DOHH2 (cell line): ENCODE measurements around the gene ABCA4.
"Not testable (repeated sequence)": the region's sequence is repeated elsewhere in the genome, so short reads cannot be mapped to it uniquely, and the experiment has no call there.

Source experiments
- H3F3A ChIP-seq: fragments of 200-600 bp; sonication (generic), shearing (Covaris generic); 2 replicates; pipeline ENCODE4 v1.6.0; 2016; ENCODE audit warnings: antibody characterized with exemption, mild to moderate bottlenecking; ENCODE audit not compliant: control insufficient read depth, insufficient read depth
- H3K27ac ChIP-seq: fragments of 200-600 bp; sonication (generic); 2 replicates; pipeline ENCODE4 v1.5.1; 2014; ENCODE audit warnings: low read depth, mild to moderate bottlenecking, low read length, moderate library complexity
- H3K27me3 ChIP-seq: fragments of 200-600 bp; sonication (generic); 2 replicates; pipeline ENCODE4 v1.6.1; 2014; ENCODE audit warnings: mild to moderate bottlenecking, low read length, mixed read lengths; ENCODE audit not compliant: control insufficient read depth
- H3K36me3 ChIP-seq: fragments of 200-600 bp; sonication (generic); 2 replicates; pipeline ENCODE4 v1.6.1; 2014; ENCODE audit warnings: mild to moderate bottlenecking, low read length, moderate library complexity, mixed read lengths; ENCODE audit not compliant: control insufficient read depth
- H3K4me1 ChIP-seq: fragments of 200-600 bp; sonication (generic); 2 replicates; pipeline ENCODE4 v1.6.1; 2014; ENCODE audit warnings: mild to moderate bottlenecking, low read length, mixed read lengths; ENCODE audit not compliant: control insufficient read depth
- H3K4me2 ChIP-seq: fragments of 200-600 bp; sonication (generic); 2 replicates; pipeline ENCODE4 v1.6.0; 2014; ENCODE audit warnings: mild to moderate bottlenecking, low read length, moderate library complexity
- H3K4me3 ChIP-seq: fragments of 200-600 bp; sonication (generic); 2 replicates; pipeline ENCODE4 v1.5.1; 2014; ENCODE audit warnings: mild to moderate bottlenecking, low read length, mixed read lengths
- H3K79me2 ChIP-seq: fragments of 200-600 bp; sonication (generic); 2 replicates; pipeline ENCODE4 v1.6.1; 2014; ENCODE audit warnings: mild to moderate bottlenecking, low read length, mixed read lengths; ENCODE audit not compliant: control insufficient read depth
- H3K9me2 ChIP-seq: fragments of 200-600 bp; sonication (generic); replicated peaks from 2 replicates; pipeline ENCODE4 v1.6.1; 2014; ENCODE audit warnings: mild to moderate bottlenecking, low read length, mixed read lengths; ENCODE audit not compliant: control insufficient read depth
- H3K9me3 ChIP-seq: fragments of 200-600 bp; sonication (generic); 2 replicates; pipeline ENCODE4 v1.6.1; 2014; ENCODE audit warnings: antibody characterized with exemption, low read length, mixed read lengths; ENCODE audit not compliant: control insufficient read depth, insufficient read depth
- H4K20me1 ChIP-seq: fragments of 200-600 bp; sonication (generic); 2 replicates; pipeline ENCODE4 v1.6.0; 2014; ENCODE audit warnings: low read depth, mild to moderate bottlenecking, antibody characterized with exemption, low read length, moderate library complexity; ENCODE audit not compliant: control insufficient read depth, insufficient read depth
- CTCF ChIP-seq: fragments of 200-600 bp; sonication (generic); IDR thresholded peaks from one replicate; pipeline ENCODE4 v1.5.1; 2014; ENCODE audit warnings: antibody characterized with exemption, mild to moderate bottlenecking, low read depth, low read length; ENCODE audit not compliant: poor library complexity, severe bottlenecking
- EZH2phosphoT487 ChIP-seq: fragments of 200-600 bp; sonication (generic); IDR thresholded peaks from 2 replicates; pipeline ENCODE4 v1.6.1; 2017; ENCODE audit warnings: borderline replicate concordance, mild to moderate bottlenecking, antibody characterized with exemption, low read length, moderate library complexity, mixed read lengths

ABCA4 gene

GRCh38 chr1:94120991-94121390, at the start of gene ABCA4:
Gene ABCA4, minus strand, starts transcription at chr1:94121148. Its CDS starts 103 bp downstream, at chr1:94121045.
- no peak within 1 kb of the TSS for H3K4me2 ChIP-seq
- no peaks in the 10 kb centered on the region for H3K27me3 ChIP-seq
- H3K4me1 ChIP-seq: no peaks in the 10 kb centered on the region
- H3K4me3 ChIP-seq: no peak within 1 kb of the TSS
- H3K36me3 ChIP-seq: no peaks in the 10 kb centered on the region
- no peak for TF ChIP-seq CTCF
- no peak for TF ChIP-seq EZH2phosphoT487
- no peaks in the 10 kb centered on the region for H3K9me3 ChIP-seq
- no peaks in the 10 kb centered on the region for H3K79me2 ChIP-seq
- no peaks in the 10 kb centered on the region for H3F3A ChIP-seq
- H4K20me1 ChIP-seq: no peaks in the 10 kb centered on the region
- no peaks in the 10 kb centered on the region for H3K9me2 ChIP-seq
- H3K27ac ChIP-seq: no peak within 1 kb of the TSS

GRCh38 chr1:94169126-94169525, 48.2 kb upstream of the ABCA4 start:
- H3K4me1 ChIP-seq: no peaks in the 10 kb centered on the region
- no peak overlapping the region for H3K4me3 ChIP-seq
- H3K4me2 ChIP-seq: no peak overlapping the region
- 0 out of 2 replicates have a peak, but pooled peaks cover 5% of the 10 kb centered on the region for H3K27me3 ChIP-seq
- no peaks in the 10 kb centered on the region for H3F3A ChIP-seq
- H3K9me2 ChIP-seq: no peaks in the 10 kb centered on the region
- no peak overlapping the region for H3K27ac ChIP-seq
- no peaks in the 10 kb centered on the region for H4K20me1 ChIP-seq
- no peaks in the 10 kb centered on the region for H3K79me2 ChIP-seq
- H3K9me3 ChIP-seq: no peaks in the 10 kb centered on the region
- no peaks in the 10 kb centered on the region for H3K36me3 ChIP-seq
- TF ChIP-seq EZH2phosphoT487 (no peak), CTCF (no peak)

GRCh38 chr1:94165843-94166242, 44.9 kb upstream of the ABCA4 start:
- TF ChIP-seq EZH2phosphoT487: no peak
- no peak for TF ChIP-seq CTCF
- no peaks in the 10 kb centered on the region for H3K79me2 ChIP-seq

GRCh38 chr1:94164885-94165284, 43.9 kb upstream of the ABCA4 start:
- not testable (repeated sequence) for H3K9me2 ChIP-seq, H3K27me3 ChIP-seq, H3K4me3 ChIP-seq, H3K4me1 ChIP-seq, H3K4me2 ChIP-seq, H3K36me3 ChIP-seq, H3K79me2 ChIP-seq, H3K27ac ChIP-seq, H3F3A ChIP-seq, H3K9me3 ChIP-seq, H4K20me1 ChIP-seq

More at GRCh38 chr1:94165843-94166242, 44.9 kb upstream of the ABCA4 start:
- Histone ChIP-seq H3K9me2 (no peaks in the 10 kb centered on the region), H4K20me1 (no peaks in the 10 kb centered on the region), H3F3A (no peaks in the 10 kb centered on the region), H3K4me3 (no peak overlapping the region), H3K36me3 (no peaks in the 10 kb centered on the region), H3K4me1 (no peaks in the 10 kb centered on the region), H3K9me3 (no peaks in the 10 kb centered on the region), H3K27ac (no peak overlapping the region), H3K4me2 (no peak overlapping the region), H3K27me3 (no peaks in the 10 kb centered on the region)

- H3K4me2 ChIP-seq, H3K4me1 ChIP-seq, H3K27me3 ChIP-seq, H3K36me3 ChIP-seq, H3K27ac ChIP-seq, H3K9me3 ChIP-seq, H4K20me1 ChIP-seq, H3F3A ChIP-seq, H3K4me3 ChIP-seq, H3K9me2 ChIP-seq, H3K79me2 ChIP-seq: not testable (repeated sequence)
Observed at GRCh38 chr1:94164121-94164520, 43.2 kb upstream of the ABCA4 start.

- H4K20me1 ChIP-seq, H3K9me2 ChIP-seq, H3K27me3 ChIP-seq, H3K27ac ChIP-seq, H3K4me2 ChIP-seq, H3K79me2 ChIP-seq, H3K4me1 ChIP-seq, H3F3A ChIP-seq, H3K36me3 ChIP-seq, H3K9me3 ChIP-seq, H3K4me3 ChIP-seq: not testable (repeated sequence)
Observed at GRCh38 chr1:94163249-94163648, 42.3 kb upstream of the ABCA4 start.
